ENCODE measurements around the gene ERBB2.

DNA sequence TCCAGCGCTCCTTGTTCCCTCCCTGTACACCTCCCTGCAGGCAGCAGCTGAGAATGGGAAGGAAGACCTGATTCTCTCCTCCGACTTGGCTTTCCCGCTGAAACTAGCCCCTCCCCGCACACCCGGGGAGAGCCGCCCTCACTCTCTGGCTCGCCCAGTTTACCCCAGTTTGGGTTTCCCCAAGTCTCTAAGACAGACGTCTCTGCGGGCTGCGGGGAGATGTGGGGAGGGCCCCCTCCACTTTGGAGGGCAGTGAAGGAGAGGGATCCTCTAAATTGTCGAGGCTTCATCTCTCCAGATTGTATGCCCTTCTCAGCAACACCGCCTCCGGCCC lies 38.7 kb downstream of the ERBB2 start:
- TF ChIP-seq CTCF (IDR thresholded peaks at IDR 0.05): no peak
- TF ChIP-seq POLR2A (IDR thresholded peaks at IDR 0.05): no peak

All from right lobe of liver (tissue), 4 donors.